Calu3 (cell line): ENCODE results near the gene PRSS33. TPM values are rescaled to one million over a fixed set of nuclear protein-coding genes. Genes with fewer than 3 reads are reported as not detected.

ENCODE experiments used
- BruUV-seq: library from RNA; stranded (reverse); fragments of 400-500 nt; replicated peaks from 2 replicates; lab custom pipeline; 2021; lab: Mats Ljungman, UMichigan
- CTCF ChIA-PET: fragments of 300-600 bp; sonication (Branson Sonifier 250); formaldehyde crosslinking; loops from one replicate; lab custom pipeline; 2022; ENCODE audit warnings: antibody characterized with exemption; lab: Charles Lee
- DNase-seq: peaks from one replicate; pipeline ENCODE4 v3.0.0; 2022
- H3K27ac Mint-ChIP-seq: one replicate; pipeline ENCODE4 v1.8.0; 2022; ENCODE audit warnings: mixed read lengths; ENCODE audit not compliant: unreplicated experiment
- H3K27me3 Mint-ChIP-seq: one replicate; pipeline ENCODE4 v1.8.0; 2022; ENCODE audit warnings: mixed read lengths; ENCODE audit not compliant: unreplicated experiment
- H3K36me3 Mint-ChIP-seq: one replicate; pipeline ENCODE4 v1.8.0; 2022; ENCODE audit warnings: mild to moderate bottlenecking, moderate library complexity, mixed read lengths; ENCODE audit not compliant: insufficient read depth, unreplicated experiment
- H3K4me1 Mint-ChIP-seq: one replicate; pipeline ENCODE4 v1.8.0; 2022; ENCODE audit warnings: mild to moderate bottlenecking, low read depth, mixed read lengths; ENCODE audit not compliant: unreplicated experiment
- H3K4me3 Mint-ChIP-seq: one replicate; pipeline ENCODE4 v1.8.0; 2022; ENCODE audit warnings: mild to moderate bottlenecking, low read depth, moderate library complexity, mixed read lengths; ENCODE audit not compliant: unreplicated experiment
- H3K9me3 Mint-ChIP-seq: one replicate; pipeline ENCODE4 v1.8.0; 2022; ENCODE audit warnings: low read depth, mixed read lengths; ENCODE audit not compliant: unreplicated experiment
- intact Hi-C: fragments of 100-400 bp; cut with micrococcal nuclease; formaldehyde crosslinking; loops from one replicate; pipeline ENCODE4 v1.10.0; 2022; ENCODE audit not compliant: unreplicated experiment
- total RNA-seq: library from RNA; stranded (reverse); gene quantifications from 2 replicates; pipeline ENCODE4 v1.2.3, GENCODE V29; 2022
- TF ChIP-seq, protein P1 (sequence below): fragments of 200-600 bp; IDR thresholded peaks from one replicate; pipeline ENCODE4 v1.8.0; 2022; ENCODE audit warnings: antibody characterized with exemption; ENCODE audit not compliant: unreplicated experiment

Gene PRSS33
- total RNA-seq, 1 experiment from 2014 or later = 13.2 TPM

DNA sequence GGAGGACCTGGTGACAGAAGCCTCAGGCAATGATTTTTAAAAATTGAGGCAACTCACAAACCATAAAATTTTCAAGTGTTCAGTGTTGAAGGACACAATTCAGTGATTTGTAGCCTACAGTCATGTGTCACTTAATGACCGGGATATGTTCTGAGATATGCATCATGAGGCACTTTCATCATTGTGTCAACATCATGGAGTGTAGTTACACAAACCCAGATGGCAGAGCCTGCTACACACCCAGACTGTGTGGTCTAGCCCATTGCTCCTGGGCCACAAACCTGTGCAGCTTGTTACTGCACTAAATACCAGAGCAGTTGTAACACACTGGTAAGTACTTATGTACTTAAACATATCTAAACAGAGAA is 12.5 kb upstream of the PRSS33 start:
- DNase-seq = peak; percentile 42
- intact Hi-C loops = no loop called here
- Mint-ChIP-seq H3K27ac (peak overlapping the region; percentile 81), H3K4me1 (peaks cover 29% of the 10 kb centered on the region), H3K27me3 (no peaks in the 10 kb centered on the region), H3K9me3 (peaks cover 7% of the 10 kb centered on the region), H3K36me3 (peaks cover 6% of the 10 kb centered on the region), H3K4me3 (no peak overlapping the region)
- TF ChIP-seq, protein P1, sequence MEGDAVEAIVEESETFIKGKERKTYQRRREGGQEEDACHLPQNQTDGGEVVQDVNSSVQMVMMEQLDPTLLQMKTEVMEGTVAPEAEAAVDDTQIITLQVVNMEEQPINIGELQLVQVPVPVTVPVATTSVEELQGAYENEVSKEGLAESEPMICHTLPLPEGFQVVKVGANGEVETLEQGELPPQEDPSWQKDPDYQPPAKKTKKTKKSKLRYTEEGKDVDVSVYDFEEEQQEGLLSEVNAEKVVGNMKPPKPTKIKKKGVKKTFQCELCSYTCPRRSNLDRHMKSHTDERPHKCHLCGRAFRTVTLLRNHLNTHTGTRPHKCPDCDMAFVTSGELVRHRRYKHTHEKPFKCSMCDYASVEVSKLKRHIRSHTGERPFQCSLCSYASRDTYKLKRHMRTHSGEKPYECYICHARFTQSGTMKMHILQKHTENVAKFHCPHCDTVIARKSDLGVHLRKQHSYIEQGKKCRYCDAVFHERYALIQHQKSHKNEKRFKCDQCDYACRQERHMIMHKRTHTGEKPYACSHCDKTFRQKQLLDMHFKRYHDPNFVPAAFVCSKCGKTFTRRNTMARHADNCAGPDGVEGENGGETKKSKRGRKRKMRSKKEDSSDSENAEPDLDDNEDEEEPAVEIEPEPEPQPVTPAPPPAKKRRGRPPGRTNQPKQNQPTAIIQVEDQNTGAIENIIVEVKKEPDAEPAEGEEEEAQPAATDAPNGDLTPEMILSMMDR = no peak
- BruUV-seq = no TSS peak
- CTCF ChIA-PET = interaction anchor here (0.7 kb wide), 1 partner anchor 572 kb away, joined by 4 read pairs; no protein-coding TSS in a partner anchor

DNA sequence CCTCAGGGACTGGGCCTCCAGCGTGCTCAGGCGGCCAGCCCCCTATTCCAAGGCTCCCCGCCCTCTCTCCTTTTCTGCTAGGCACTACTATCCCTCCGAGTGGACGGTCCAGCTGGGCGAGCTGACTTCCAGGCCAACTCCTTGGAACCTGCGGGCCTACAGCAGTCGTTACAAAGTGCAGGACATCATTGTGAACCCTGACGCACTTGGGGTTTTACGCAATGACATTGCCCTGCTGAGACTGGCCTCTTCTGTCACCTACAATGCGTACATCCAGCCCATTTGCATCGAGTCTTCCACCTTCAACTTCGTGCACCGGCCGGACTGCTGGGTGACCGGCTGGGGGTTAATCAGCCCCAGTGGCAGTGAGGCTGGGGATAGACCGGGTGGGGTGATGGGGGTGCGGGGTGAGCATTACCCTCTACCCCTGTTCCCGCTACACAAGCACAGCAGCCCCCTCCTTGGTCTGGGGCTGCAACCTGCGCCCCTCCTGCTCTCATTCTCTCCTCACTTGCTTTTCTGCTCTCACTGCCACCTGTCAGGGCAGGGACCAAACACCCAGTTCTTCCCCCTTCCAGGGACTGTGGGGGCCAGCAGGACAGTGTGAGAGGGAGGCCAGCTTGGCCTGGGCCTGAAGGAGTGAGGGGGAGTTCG is 12.0 kb upstream of the PRSS33 start:
- no peak for DNase-seq
- CTCF ChIA-PET = interaction anchor here (1.0 kb wide), 1 partner anchor 8 kb away, joined by 3 read pairs; no protein-coding TSS in a partner anchor
- TF ChIP-seq, protein P1 = no peak
- peaks cover 34% of the 10 kb centered on the region for H3K4me1 Mint-ChIP-seq
- H3K4me3 Mint-ChIP-seq = no peak overlapping the region
- peaks cover 11% of the 10 kb centered on the region for H3K36me3 Mint-ChIP-seq
- intact Hi-C loops = no loop called here
- no TSS peak for BruUV-seq
- H3K27me3 Mint-ChIP-seq = no peaks in the 10 kb centered on the region
- peaks cover 7% of the 10 kb centered on the region for H3K9me3 Mint-ChIP-seq
- H3K27ac Mint-ChIP-seq = peak overlapping the region; percentile 81

DNA sequence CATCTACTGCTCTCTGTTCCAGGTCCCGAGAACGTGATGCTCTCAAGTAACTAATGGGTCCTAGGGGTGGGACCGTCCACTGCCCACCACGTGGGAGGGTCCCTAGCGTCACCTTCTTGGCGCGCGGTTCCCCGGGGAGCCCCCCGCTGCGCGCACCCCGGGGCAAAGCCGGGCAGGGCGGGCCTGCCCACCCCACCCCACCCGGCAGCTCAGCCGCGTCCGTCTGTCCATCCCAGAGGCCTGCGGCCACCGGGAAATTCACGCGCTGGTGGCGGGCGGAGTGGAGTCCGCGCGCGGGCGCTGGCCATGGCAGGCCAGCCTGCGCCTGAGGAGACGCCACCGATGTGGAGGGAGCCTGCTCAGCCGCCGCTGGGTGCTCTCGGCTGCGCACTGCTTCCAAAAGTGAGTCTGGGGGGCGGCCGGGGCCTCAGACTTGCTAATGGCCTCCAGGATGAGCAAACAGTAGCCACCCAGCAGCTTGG is 11.4 kb upstream of the PRSS33 start:
- Mint-ChIP-seq H3K27me3 (no peaks in the 10 kb centered on the region), H3K36me3 (peaks cover 14% of the 10 kb centered on the region), H3K27ac (no peak overlapping the region), H3K9me3 (peaks cover 5% of the 10 kb centered on the region), H3K4me3 (no peak overlapping the region), H3K4me1 (peaks cover 40% of the 10 kb centered on the region)
- DNase-seq = no peak
- intact Hi-C loops = no loop called here
- TF ChIP-seq, protein P1 = no peak
- CTCF ChIA-PET = interaction anchor here (0.6 to 1.0 kb wide), 2 partner anchors 8 to 36 kb away, joined by 3 read pairs; no protein-coding TSS in a partner anchor
- BruUV-seq = no TSS peak

- peak; percentile 72 for DNase-seq
- Mint-ChIP-seq H3K9me3 (no peaks in the 10 kb centered on the region), H3K4me3 (peak overlapping the region; percentile 16), H3K27ac (peak overlapping the region; percentile 99), H3K27me3 (no peaks in the 10 kb centered on the region), H3K4me1 (peaks cover 50% of the 10 kb centered on the region), H3K36me3 (peaks cover 14% of the 10 kb centered on the region)
- TSS peak; percentile 96 for BruUV-seq
- TF ChIP-seq, protein P1 = no peak
- CTCF ChIA-PET = interaction anchor here (1.2 kb wide), 1 partner anchor 43 kb away, joined by 3 read pairs; no protein-coding TSS in a partner anchor
- intact Hi-C loops = loop anchor here (2.0 kb wide), 1 partner anchor 63 kb away; the partner anchor contains the start of gene PRSS22
Measured at GRCh38 chr16:2795395-2796143, 8.2 kb upstream of the PRSS33 start.
